Myocyte (in vitro differentiated cells): Measurements from ENCODE around the gene TMEM115. TPM values are rescaled to one million over a fixed set of nuclear protein-coding genes. Genes with fewer than 3 reads are reported as not detected.

Source experiments
- DNase-seq: peaks from one replicate; pipeline ENCODE4 v3.0.0-alpha.2; 2012; ENCODE audit warnings: low read depth
- total RNA-seq: library from RNA; depleted of rRNA; stranded (reverse); fragments of >200 nt; gene quantifications from 2 replicates; pipeline ENCODE4 v1.2.3, GENCODE V29; 2014

Gene TMEM115
- total RNA-seq, 1 donor from 2014 or later: 69.0 TPM

- no peak for DNase-seq
Measured at GRCh38 chr3:50378757-50379156, 19.4 kb upstream of the TMEM115 start.

GRCh38 chr3:50378024-50378423 is 18.7 kb upstream of the TMEM115 start:
- no peak for DNase-seq

DNA sequence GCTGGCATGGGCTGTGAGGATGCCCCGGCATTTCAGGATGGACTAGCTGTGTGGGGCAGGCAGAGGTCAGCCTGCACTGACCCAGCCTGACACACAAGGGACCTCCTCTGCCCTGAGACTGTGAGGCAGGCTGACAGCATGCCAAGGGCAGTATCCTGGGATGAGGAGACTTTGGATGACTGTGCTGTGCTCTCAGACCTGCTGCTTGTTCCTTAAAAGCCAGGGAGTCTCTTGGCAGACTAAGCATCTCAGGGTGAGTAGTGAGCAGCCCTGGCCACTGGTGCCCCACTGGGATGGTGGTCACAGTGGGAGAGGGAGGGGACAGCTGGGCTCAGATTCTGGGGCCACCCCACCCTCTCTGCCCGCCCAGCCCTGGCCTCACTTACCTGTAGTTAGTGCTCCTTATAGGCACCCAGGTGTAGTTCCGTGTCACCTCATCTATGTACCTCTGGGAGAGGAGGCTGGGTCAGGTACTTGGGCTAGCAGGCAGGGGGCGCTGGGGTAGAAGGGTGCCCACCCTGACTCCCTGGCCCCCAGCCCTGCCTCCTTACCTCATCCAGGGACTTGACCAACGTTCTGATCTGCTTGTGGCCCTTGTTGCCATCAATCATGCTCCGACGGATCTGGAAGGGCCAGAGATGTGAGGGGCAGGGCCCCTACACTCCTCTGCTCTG is 16.1 kb upstream of the TMEM115 start:
- no peak for DNase-seq

- no peak for DNase-seq
Measured at GRCh38 chr3:50374363-50375257, 15.3 kb upstream of the TMEM115 start.

- DNase-seq: no peak
Measured at GRCh38 chr3:50373146-50374051, 14.1 kb upstream of the TMEM115 start.

DNA sequence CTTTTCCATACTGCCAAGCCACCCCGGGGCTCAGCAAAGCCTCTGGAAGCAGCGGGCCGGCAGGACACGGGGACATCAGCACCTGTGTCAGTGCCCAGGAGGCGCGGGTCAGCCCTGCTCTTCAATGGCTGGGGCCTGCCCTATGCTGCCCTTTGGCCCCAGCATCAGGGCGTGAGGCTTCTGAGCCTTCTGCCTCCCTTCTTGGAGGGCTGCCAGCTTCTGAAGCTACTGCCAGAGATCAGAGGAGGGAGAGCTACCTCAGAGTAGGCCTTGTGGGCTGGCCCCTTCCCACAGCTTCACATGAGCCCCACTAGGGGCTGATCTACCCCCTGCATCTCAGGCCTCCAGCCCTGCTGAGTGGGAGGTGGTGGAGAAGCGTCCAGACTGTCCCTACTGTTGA is 13.0 kb upstream of the TMEM115 start:
- DNase-seq: no peak

- no peak for DNase-seq
Measured at GRCh38 chr3:50371133-50371685, 11.9 kb upstream of the TMEM115 start.

GRCh38 chr3:50370594-50370993 is 11.3 kb upstream of the TMEM115 start:
- no peak for DNase-seq

DNA sequence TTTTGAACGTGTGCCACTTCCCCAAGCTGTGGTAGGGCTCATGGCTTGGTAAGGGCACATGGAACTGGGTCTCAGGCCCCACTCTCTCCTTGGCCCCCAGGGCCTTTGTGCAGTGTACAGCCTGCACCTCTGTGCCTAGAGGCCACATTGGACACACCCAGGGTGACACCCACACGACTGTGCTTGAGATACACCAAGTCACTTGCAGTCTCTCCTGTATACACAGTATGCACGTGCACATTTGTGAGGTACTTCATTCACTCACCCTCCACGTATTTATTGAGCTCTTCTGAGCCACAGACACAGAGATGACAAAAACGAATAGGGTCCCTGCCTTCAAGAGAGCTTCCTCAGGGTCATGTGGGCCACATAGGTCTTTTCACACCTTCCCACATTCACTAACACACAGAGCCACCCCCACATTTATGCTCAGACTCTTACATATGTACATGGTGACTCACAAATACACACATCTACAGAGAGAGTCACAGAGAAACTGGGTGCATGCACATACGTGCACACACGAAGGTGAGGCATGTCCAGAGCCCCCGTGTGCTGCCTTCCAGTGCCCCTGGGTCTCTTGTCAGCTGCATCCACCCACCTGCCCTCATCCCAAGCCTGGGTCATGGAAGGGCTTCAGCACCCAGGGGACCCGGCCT is 9.8 kb upstream of the TMEM115 start:
- DNase-seq: no peak

DNA sequence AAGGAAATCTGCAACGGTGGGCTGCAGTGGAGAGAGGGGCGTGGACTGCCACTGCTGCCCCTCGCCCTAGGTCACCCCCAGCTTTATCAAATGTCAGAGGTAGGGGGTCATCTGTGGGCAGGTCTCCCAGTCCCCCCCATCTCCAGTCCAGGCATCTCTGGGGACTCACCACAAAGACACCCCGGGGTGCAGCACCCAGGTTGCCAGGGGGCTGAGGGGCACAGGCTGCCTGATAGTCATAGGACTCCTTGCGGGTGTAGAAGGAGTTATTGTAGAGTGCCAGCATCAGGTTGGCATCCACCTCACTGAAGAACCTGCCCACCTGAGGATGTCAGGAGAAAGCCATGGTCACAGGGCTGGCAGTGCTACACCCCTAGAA is 6.5 kb upstream of the TMEM115 start:
- no peak for DNase-seq

DNA sequence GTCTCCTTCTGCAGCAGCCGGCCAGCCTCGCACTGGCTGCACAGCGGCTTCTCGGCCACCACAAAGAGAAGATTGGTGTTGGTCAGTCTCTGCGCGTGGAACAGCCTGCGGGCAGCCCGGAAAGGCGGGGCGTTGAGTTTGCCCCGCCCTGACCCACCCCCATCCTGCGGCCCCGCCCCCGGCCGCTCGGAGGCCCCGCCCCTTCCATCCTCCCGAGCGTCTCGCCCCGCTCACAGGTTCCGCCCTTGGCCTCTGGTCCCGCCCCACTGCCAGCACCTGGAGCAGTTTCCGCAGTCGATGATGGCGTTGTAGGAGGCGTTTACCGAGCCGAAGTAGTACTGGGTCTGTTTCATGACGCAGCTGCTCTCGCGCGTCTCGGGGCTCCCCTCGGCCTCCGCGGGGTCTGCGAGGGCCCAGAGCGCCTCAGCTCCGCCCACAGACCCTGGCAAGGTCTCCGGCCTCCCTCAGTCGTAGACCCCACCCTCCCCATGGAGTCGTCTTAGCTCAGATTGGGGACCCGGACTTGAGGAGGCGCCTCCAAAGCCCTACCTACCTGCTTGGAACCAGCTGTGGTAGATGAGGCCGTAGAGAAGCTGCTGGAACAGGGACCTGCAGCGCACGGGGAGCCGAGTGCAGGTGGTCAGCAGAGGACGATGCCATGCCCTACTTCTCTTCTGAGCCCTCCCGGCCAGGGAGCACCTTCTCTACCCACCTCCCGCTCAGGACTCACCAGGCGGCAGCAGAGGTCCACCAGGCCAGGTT is 5.9 kb upstream of the TMEM115 start:
- no peak for DNase-seq

GRCh38 chr3:50364573-50365079 is 5.3 kb upstream of the TMEM115 start:
- DNase-seq: no peak

- DNase-seq: no peak
Measured at GRCh38 chr3:50359760-50360110, 414 bp upstream of the TMEM115 start.

DNA sequence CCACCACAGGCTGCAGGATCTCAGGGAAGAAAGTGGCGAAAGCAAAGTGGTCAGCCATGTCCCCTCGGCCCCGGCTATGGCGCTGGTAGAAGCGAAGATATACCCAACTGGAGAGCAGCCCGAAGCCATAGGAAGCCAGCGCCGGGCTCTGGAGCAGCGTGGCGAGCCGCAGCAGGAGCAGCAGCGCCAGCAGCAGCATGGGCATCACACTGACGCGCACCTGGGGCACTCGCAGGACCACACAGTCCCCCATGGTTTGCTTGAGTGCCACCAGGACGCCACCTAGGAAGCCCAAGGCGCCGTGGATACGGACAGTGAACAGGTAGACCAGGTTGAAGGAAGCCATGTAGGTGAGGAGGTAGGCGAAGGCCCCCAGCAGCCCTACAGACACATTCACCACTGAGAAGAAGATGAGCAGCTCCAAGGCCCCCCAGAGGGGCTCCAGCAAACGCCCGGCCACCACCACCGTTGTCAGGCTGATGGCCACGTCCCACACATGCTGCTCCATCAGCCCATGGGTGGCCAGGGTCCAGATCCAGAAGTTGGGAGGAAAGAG is 888 bp downstream of the TMEM115 start:
- DNase-seq: no peak

DNA sequence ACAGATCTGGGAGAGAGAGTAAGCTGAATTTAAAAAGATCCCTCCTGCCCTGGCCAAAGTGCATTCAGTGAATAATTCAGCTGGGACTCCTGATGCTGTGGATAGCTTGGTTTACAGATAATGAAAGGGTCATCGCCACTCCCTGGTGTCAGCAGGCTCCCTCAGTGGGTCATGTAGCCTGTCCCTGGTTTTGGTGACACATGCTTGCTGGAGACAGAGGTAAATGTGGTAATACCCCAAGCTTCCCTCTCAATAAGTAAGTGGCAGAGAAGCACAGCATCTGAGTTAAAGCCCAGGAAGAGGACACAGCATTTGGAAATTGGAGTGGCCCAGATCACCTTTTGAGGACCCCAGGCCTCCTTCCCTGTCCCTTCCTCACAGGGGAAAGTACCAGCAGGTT is 1.8 kb downstream of the TMEM115 start:
- no peak for DNase-seq

GRCh38 chr3:50356553-50356952 is 2.8 kb downstream of the TMEM115 start:
- peak; percentile 40 for DNase-seq

DNA sequence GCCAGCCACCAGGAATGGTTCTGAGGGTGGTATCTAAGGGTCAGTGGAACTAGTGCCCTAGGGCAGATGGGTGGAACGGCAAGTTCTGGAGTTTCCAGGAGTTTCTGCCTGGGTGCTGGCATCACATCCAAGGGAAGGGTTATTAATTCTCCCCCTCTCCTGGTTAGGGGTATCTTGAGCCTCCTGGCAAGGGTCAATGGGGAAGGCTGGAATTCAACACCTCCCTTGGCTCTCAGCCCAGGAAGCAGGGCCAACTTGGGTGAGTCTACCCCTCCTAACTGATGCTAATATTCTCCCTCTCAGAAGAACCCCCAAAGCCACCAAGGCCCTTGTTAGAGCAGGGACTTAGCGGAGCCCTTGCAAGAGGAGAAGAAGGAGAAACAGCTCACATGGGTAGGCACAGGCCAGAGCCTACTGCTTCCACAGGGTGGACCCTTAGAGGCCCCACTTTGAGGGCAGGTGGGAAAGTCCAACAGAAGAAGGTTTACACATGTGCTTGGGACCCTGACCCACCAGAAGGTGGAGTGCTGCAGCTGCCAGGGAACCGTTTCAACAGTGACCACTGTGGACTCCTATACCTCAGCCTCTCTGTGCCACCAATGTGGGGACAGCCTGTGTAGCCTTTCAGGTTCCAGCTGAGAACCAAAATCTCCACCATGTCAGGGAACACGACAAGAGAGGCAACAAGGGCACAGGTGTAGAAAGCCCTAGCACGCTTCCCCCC is 3.3 kb downstream of the TMEM115 start:
- DNase-seq: no peak

DNA sequence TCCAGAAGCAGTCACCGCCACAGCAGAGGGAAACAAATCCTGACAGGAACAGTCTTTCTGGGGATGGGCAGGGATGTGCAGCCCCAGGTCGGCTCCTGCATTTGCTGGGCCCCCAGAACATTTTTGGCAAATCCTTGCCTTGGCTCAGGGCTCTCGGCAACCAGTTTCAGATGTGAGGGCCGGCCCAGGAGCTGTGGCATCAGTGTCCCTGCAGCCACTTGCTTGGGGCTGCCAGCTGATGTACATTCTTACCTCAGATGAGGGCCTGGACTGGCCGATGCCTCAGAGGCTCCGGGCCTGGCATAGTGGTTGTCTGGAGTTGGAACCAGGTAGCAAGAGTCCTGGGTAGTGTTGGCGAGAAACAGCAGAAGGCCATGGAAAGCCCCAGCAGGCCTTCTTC is 4.5 kb downstream of the TMEM115 start:
- DNase-seq: no peak

DNA sequence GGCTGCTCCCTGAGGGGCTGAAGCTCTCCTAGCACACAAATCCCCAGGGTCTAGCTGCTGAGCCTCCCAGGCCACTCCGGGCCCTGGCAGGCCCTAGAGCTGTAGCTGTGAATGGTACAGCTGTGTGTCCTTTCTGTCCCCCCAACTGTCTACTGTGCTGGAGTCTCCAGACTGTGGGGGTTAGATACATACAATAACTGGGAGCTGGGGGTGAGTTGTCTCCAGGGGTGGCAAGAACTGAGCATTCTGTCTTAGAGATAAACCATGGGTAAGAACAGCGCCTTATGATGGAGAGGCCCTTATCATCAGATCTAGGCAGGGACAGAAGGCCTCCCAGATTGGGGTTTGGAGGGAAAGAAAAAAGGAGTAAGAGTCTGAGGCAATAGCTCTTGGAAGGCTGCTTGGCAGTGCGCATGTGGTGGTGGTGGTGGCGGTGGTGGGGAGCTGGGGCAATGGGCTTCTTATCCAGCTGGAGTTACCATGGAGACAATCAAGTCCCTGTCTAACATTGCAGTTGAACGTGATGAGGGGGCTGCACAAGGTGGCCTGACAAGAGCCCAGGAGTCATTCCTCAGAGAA is 5.0 kb downstream of the TMEM115 start:
- DNase-seq: no peak
